Suppressor macrophage treated with lipopolysaccharide for 1 hour (primary cell): ENCODE results near the gene UCHL1.

Experiments used
- DNase-seq, 3 donors: peaks; one replicate each; pipeline ENCODE4 v3.0.0-alpha.2; 2020 to 2022

Gene UCHL1

DNA sequence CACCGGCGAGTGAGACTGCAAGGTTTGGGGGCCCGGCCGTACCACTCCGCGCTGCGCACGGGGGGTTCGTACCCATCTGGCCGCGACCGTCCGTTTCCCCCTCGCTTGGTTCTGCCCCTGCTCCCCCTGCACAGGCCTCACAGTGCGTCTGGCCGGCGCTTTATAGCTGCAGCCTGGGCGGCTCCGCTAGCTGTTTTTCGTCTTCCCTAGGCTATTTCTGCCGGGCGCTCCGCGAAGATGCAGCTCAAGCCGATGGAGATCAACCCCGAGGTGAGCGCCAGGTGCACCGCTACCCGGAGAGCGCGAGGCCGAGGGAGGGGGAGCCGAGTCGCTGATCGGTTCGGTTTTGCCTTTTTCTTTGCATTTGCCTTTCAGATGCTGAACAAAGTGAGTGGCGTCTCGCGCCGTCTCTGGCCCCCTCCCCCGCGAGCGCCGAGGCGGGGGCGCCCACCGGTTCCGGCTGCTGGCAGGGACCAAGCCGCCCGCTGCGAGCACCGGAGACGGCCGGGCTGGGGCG, at the start of gene UCHL1:
UCHL1 (plus strand) TSS at position 189 of the 517 bp plus-strand sequence; CDS start at position 238, 49 bp downstream.
- peak; percentile 26 to 43 (median 36) for DNase-seq

DNA sequence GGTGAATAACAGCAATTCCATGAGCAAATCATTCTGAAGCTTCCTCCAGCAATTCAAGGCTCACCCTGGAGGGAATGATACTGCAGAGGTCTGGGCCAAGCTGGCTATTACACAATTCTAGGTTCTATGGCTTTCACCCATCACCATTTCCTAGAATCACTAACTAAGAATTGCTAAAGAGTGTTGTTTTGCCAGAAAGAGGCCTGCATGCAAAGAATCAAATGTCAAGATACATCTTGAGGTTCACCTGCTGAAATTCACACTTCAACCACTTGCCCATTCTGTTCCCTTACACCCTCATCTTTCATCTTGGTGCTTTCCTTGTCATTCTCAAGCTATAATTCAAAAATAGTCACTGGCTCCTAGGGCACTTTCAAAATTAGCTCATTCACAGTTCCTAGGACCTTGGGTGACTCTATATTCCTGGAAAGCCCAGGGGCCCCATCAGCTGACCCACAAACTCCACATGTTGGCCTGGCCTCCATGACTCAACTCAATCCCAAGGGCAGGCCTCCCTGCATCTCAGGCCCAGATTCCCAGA, 49.4 kb upstream of the UCHL1 start:
- DNase-seq = peak in 2 of 3 donors; percentile 48 to 51

DNA sequence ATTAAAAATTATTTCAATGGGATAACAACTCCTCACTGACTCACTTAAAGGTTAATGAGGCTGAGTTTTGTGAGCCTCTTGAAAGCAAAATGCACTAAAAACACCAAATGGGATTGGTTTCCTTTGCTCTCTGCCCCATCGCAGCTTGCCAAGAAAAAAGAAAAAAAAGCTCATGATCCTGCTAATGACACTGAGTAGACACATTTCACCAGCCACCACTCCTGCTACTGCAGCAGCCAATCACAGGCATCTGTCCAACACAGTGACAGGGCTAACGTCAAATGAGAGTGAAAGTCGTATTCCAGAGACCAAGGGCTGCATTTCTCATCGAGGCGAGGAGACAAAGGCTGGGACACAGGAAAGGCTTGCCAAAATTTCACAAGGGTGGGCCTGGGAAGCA, 47.5 kb upstream of the UCHL1 start:
- DNase-seq = no peak

DNA sequence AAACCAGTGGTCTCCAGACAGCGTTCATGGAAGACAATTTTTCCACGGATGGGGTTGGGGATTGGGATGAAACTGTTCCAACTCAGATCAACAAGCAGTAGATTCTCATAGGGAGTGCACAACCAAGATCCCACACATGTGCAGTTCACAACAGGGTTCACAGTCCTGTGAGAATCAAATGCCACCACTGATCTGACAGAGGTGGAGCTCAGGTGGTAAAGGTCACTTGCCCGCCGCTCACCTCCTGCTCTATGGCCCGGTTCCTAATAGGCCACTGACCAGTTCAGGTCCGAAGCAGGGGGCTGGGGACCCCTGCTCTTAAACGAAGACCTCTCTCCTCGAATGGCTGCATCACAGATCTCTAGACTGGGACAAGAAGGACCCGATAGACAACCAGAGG, 46.8 kb upstream of the UCHL1 start:
- DNase-seq = no peak

DNA sequence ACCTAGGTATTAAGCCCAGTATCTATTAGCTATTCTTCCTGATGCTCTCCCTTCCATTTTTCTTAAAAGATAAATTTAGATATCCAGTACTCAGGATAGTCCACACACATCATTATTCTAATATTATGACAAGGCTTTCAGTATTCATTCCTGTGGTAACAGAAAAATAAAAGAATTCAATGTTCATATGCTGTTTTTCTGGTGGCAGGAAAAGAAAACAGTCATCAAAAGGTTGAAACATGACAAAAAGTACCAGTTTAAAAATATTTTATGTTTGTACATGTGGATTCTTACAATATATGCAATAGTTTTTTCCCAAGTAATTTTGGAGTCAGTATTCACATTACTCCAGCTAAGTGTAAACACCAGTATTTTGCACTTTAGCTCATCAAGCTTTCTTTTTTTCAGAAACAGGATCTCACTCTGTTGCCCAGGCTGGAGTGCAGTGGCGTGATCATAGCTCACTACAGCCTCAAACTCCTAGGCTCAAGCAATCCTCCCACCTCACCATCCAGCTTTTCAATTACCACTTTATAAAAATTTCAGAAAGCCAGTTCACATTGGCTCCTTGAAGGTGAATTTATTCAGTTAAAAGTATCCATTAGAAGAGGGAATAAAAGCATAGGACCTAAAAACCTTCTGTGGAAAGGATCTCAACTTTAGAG, 44.6 kb upstream of the UCHL1 start:
- no peak for DNase-seq

DNA sequence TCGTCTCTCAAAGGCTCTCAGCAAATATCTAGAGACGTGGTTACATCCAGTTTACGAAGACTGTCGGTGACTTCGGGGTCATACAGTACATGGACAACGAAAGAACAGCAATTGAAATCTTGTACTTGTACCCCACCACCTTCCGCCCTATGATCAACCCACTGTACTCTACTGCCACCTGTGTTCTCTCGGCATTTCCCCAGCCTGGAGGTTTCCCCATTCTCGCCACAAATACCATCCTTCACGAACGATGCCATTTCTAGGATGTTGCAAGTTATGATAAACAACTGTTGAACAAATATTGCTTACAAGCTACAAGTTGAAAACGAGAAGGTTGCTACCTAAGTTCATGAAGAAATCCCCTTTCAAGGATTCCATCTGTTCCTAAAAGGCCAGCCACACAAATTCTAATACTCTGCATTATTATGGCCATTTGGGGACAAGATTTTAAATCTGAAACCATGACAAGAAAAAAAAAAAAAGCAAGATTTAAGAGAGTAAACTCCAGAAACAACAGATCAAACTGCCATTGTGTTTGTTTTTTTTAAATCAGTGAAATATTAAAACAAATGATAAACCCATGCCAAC, 44.0 kb upstream of the UCHL1 start:
- peak; percentile 26 to 52 (median 51) for DNase-seq

DNA sequence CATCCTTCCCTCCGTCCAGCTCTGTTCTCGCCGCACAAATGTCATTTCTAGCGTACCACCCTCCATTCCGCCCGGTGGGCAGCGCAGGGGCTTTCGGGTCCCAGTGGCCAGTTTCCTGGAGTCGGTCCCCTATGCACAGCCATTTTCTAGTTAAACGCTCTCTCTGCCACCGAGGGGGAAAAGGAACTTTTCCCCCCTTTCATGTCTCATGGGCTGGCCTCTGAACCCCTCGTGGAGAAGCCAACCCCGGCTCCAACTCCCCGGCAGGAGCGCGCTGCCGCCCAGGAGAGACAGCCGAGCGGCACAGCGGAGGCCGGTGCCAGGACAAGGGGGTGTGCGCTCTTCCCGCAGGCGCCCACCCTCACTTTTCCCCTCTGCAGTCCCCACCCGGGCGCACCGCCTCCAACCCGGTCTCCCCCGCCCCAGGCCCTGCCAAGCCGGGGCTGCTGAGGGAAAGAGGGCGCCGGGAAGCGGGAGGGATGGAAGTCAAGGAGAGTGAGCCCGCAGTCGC, 43.0 kb upstream of the UCHL1 start:
- no peak for DNase-seq

DNA sequence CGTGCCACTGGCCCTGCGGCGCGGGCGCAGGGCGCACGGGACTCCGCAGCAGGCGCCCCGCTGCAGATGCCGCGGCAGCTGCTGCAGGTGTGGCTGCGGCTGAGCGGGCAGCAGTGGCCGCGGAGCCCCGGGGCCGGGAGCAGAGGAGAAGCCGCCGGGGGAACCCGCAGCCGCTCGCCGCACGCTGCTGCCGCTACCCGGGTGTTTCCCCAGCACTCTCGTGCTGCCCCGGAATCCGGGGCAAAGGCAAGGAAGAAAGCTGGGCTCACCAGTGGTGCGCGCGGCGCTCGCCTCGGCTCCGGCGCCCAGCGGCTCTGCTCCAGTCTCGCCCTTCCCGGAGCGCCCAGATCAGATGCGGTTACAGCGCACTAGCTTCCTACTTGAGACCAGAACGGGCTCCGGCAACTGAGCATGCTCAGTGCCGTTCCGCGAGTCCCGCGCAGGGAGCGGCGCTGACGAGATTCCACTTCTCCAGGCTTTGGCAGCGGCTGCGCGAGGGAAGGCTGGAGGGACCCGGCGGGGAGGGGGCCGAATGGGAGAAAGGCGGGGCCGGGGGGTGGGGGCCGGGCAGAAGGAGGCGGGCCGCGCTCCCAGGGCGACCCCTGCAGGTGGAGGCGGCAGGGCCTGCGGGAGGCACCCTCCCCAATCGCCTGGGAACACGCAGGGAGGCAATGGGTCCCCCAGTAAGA, 42.4 kb upstream of the UCHL1 start, which contains the start of gene APBB2:
APBB2 (minus strand) TSS at position 407 of the 689 bp plus-strand sequence. CDS start 181,288 bp downstream, outside the sequence.
- DNase-seq = peak; percentile 86 to 95 (median 89)

DNA sequence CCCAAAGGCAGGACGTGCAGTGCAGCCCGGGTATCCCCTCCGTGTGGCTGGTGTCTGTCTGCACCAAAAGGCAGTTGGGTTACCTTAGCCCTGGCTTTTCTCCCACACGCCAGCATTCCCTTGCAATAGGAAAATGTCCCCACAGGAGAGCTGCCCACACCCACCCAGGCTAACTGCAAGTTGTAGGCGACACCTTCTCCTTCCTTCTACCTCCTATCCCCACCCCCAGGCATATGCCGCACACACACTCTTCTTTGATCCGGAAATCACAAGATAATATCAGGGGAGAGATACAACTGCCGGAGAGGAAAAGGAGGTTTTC, 41.9 kb upstream of the UCHL1 start:
- DNase-seq = no peak

DNA sequence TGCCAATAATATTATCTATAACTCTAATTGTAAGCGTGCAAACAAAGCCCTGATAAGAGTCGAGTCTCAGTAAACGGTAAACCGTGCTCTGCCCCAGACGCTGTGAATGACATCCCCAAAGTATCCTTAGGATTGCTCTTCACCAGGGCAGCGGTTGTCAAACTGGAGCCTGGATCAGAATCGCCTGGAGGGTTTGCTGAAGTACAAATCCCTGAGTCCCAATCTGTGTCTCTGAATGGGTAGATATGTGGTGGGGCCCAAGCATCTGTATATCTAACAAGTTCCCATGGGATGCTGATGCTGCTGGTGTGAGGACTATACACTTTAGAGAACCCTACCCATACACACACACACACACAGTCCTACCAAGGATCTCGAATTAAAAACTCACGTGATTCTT, 41.6 kb upstream of the UCHL1 start:
- DNase-seq = no peak

DNA sequence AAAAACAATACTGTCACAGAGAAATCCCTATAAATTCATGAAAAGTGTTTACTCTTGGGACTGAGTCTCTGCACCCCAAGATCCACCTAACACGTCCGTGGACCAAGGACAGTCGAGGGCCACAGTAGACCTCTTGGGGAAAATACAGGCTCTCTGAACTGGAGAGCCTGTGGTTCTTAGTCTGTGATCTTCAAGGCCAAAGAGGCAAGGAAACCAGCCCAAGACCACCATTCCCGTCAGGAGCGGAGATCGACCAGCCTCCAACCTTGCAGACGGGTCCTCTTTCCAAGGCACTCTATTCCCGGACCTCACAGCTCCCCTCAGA, 40.8 kb upstream of the UCHL1 start:
- DNase-seq = no peak

DNA sequence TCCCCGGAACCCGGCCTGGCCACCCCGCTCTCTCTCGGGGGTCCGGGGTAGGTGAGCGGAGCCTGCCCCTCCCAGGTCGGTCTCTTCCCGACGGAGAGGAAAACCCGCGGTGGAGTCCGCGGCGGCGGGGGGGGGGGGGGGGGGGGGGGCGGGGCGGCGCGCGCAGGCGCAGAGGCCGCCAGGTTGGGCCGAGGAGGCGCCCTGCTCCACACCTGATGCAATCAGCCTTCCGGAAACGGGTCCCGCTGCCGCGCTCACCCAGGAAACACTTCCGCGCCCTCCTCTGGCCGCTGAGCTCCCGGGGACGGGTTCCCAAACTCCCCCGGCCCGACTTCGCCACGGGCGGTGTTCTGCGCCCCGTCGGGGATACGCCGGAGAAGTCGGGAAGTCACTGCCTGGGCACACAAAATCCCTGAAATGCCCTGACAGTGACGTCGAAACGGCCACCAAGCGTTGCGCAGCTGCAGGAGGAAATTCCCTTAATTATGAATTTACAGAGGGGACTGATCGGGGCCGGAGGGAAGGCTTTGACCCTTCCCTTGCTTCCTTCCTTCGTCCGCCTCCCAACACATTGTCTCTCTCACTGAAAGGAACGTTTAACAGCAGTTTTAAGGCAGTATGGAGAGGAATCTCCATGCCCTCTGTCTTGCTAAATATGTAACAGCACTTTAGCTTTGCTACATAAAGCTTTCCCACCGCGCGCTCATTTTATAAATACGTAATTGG, 40.3 kb upstream of the UCHL1 start:
- DNase-seq = peak; percentile 76 to 82 (median 80)

DNA sequence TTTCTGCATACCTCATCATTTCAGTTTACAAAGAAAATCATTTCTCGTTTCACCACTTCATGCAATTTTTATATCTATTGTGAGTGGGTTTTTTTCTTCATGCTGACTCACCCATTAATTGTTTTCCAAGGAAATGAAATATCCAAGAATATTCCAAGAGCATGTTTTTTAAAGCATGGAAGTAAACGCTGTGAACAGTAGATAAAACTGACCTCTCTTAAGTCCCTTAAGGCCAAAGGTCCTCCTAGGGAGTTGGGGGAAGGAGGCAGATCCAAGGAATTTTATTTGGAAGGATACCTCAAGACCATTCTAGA, 39.8 kb upstream of the UCHL1 start:
- DNase-seq = no peak

DNA sequence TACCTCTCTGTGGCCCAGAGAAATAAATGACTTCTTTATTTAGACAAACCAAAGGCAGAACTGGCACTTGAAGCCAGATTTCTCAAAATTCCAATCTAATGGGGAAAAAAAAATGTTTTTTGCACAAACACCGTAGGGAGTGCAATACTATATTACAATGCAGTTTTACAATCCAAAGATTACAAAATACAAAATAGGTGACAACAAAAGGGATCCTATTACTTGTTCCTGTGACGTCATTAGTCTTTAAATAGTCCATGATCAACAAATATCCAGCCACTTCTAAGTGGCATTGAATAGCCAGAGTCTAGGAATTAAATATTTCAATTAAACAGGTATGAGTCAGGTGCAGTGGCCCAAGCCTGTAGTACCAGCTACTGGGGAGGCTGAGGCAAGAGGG, 39.4 kb upstream of the UCHL1 start:
- DNase-seq = no peak

DNA sequence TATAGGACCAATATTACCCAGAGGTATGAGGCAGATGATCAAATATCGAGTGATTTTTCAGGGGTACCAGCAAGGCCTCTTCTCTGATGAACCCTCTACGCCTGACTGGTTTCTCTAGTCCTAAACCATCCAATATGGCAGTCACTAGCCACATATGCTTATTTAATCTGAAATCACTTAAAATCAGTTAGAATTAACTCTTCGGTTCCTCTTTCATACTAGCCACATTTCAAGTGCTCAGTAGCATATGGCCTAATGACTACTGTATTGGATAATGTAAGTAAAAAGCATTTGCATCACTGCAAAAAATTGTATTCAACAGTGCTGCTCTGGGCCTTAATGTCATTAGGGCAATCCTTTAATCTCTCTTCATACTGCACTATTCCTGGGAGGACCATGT, 38.0 kb upstream of the UCHL1 start:
- no peak for DNase-seq

DNA sequence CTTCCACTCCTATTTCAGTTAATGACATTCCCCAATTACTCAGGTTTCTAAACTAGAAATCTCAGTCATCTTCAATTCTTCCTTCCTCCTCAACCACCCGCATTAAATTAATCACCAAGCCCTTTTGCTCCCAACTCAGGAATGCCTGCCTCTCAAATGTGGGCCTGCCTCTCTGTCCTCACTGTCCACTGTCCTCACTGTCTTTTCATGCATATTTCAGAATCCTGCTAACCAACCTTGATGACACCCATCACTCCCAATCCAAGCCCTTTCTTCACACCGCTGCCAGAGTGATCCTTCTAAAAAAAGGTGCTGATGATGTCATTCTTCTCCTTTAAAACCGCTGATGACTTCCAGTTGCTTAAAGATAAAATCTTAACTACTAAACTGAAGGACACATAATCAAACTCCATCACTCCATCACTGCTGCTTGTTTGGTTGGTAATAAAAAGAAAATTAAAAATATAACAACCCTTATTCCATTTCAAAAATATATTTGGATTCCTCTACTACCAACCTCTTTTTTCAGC, 37.2 kb upstream of the UCHL1 start:
- no peak for DNase-seq

DNA sequence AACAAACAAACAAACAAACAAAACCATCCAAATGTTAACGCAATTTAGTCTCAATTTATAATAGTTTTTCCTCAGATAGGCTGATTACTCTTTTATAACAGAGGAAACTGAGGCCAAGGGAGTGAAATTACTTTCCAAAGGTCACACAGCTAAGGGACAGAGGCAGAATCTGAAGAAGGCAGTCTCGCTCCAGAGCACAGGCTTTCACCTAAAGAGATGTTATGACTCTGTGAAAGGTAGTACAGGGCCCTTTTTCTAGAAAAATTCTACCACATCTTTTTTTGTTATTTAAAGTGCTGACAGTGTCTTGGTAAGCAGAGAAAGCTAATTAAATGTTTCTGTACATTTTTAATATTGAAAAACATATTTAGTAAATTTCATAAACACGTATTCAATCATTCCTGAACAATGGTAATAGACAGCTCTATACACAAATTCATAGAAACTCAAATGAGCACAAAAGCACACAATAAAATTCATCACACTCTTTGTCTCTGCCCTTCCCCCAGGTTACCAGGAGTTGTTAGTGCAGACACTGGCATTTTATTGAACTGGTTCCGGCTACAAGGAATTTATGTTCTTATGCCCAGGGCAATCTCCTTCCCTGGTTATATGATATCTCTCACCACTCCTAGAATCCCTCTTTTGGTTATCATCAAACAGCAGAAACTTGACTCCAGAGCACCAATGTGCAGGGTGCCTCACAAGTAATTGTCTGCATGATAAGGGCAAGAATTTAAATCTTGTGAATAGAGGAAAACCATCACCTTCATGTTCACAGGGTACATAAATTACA, 34.7 kb upstream of the UCHL1 start:
- no peak for DNase-seq

DNA sequence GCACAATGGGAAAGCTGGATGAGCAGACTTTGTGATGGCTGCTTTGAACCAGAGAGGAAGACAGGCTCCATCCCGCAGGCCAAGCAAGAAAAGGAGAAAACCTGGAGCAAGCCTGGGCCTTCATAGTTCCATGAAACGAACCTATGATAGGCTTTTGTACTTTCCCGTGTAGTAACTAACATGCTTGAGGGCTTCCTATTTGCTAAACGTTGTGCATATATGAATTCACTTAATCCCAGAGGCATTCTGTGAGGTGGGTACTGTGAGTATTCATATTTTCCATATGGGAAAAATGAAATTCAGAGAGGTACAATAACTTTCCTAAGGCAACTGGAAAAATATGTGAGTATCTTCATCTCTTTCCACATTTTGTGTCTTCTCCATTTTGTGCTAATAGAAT, 28.8 kb upstream of the UCHL1 start:
- no peak for DNase-seq

DNA sequence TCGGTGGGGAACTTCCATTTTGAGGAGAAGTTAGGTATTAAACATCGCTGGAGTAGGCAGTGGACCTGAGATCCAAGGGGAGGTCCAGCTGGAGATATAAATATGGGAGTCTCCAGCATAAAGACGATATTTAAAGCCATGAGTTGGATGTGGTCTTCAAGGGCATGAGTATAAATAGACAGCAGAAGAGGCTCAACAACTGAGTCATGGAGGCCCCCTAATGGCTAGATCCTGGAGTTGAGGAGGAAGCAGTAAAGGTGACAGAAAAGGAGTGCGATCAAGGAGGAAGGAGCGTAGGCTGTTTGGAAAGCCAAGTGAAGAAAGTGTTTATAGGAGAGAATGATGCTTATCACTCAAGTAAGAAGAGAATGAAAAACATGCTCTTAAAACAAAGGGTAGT, 24.3 kb upstream of the UCHL1 start:
- DNase-seq = no peak

DNA sequence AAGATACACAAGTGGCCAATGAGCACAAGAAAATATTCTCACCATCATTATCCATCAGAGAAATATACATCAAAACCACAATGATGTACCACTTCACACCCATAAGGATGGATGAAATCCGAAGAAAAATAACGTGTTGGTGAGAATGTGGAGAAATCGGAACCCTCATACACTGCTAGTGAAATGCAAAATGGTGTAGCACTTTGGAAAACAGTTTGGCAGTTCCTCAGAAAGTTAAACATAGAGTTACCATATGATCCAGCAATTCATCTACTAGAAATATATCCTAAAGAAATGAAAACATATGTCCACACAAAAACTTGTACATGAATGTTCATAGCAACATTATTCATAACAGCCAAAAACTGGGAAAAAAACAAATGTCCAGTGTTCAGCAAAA, 23.9 kb upstream of the UCHL1 start:
- DNase-seq = no peak

DNA sequence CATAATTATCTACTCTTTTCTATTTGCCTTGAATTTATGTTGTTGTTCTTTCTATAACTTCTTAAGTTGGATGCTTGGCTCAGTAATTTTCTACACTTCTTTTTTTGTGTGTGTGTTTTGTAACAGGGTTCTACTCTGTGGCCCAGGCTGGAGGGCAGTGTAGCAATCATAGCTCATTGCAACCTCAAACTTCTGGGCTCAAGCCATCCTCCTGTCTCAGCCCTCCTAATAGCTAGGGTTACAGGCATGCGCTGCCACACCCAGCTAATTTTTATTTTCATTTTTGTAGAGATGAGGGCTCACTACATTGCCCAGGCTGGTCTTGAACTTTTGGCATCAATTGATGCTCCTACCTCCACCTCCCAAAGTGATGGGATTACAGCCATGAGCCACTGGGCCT, 20.7 kb upstream of the UCHL1 start:
- DNase-seq = no peak

DNA sequence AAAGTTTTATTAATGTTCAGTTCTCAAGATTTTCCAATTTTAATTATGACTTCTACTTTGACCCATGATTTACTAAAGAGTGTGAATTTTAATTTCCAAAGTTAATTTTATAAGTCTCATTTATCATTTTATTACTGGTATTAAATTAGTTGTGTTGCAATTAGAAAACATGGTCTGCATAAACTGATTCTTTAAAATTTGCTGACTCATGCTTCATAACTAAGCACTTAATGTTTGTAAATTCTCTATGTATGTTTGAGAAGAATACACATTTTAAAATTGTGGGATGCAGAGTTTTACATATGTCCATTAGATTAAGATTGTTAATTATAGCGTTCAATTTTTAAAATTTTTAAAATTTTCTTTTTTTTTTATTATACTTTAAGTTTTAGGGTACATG, 20.2 kb upstream of the UCHL1 start:
- DNase-seq = no peak
